GM10266 (cell line): ENCODE data around the gene REM2.
A peak's percentile ranks its signal among the peaks of the same experiment; 100 is the strongest.

Experiments
- DNase-seq: peaks from one replicate; pipeline ENCODE4 v3.0.0; 2012; ENCODE audit errors: extremely low spot score
- CTCF ChIP-seq: IDR thresholded peaks from 2 replicates; pipeline ENCODE4 v1.5.1; 2012; ENCODE audit warnings: mild to moderate bottlenecking, low read depth; ENCODE audit not compliant: control insufficient read depth, insufficient read depth; ENCODE audit errors: missing control alignments

REM2 gene

GRCh38 chr14:22872033-22872832 is 10.8 kb upstream of the REM2 start:
- peak; percentile 97 for TF ChIP-seq CTCF
- peak; percentile 85 for DNase-seq

- peak; percentile 16 for DNase-seq
- TF ChIP-seq CTCF = no peak
Observed at GRCh38 chr14:22872833-22873520, 10.0 kb upstream of the REM2 start.

GRCh38 chr14:22875003-22875747 is 7.8 kb upstream of the REM2 start:
- no peak for TF ChIP-seq CTCF
- DNase-seq = no peak

GRCh38 chr14:22875748-22876319 is 7.2 kb upstream of the REM2 start:
- no peak for DNase-seq
- no peak for TF ChIP-seq CTCF

- DNase-seq = no peak
- TF ChIP-seq CTCF = no peak
Observed at GRCh38 chr14:22877000-22877501, 6.0 kb upstream of the REM2 start.

- no peak for TF ChIP-seq CTCF
- peak; percentile 11 for DNase-seq
Observed at GRCh38 chr14:22878271-22879246, 4.5 kb upstream of the REM2 start.
